SK-N-SH treated with all-trans-retinoic acid at 6 μM for 48 hours (cell line): Measurements from ENCODE around the gene TROAP.
"Not testable (repeated sequence)": the region's sequence is repeated elsewhere in the genome, so short reads cannot be mapped to it uniquely, and the experiment has no call there.

ENCODE experiments used
- ATAC-seq: fragments of 200-7000 bp; cut with Tn5 transposase; 3 replicates; pipeline ENCODE4 v1.9.1; 2020; ENCODE audit warnings: mild to moderate bottlenecking, moderate library complexity
- ARNTL ChIP-seq: fragments of 450-650 bp; formaldehyde crosslinking; IDR thresholded peaks from 2 replicates; pipeline ENCODE4 v1.5.0; 2020; ENCODE audit warnings: low read depth, mild to moderate bottlenecking, moderate library complexity, borderline replicate concordance
- BACH2 ChIP-seq: fragments of 250-450 bp; sonication (Bioruptor Pico); IDR thresholded peaks from 2 replicates; pipeline ENCODE4 v1.9.0; 2021; ENCODE audit warnings: mild to moderate bottlenecking, borderline replicate concordance
- CSDC2 ChIP-seq: fragments of 250-450 bp; sonication (Bioruptor Pico); IDR thresholded peaks from 2 replicates; pipeline ENCODE4 v1.5.0; 2020; ENCODE audit warnings: mild to moderate bottlenecking, moderate library complexity
- CSRNP3 ChIP-seq: fragments of 250-450 bp; sonication (Bioruptor Pico); IDR thresholded peaks from 2 replicates; pipeline ENCODE4 v1.5.1; 2021; ENCODE audit warnings: mild to moderate bottlenecking, moderate library complexity
- ESRRG ChIP-seq: fragments of 250-450 bp; sonication (Bioruptor Pico); IDR thresholded peaks from 2 replicates; pipeline ENCODE4 v1.6.1; 2021; ENCODE audit warnings: mild to moderate bottlenecking
- ISL1 ChIP-seq: fragments of 250-450 bp; sonication (Bioruptor Pico); IDR thresholded peaks from 2 replicates; pipeline ENCODE4 v2.1.2; 2022; ENCODE audit warnings: mild to moderate bottlenecking, moderate library complexity
- OSR1 ChIP-seq: fragments of 250-450 bp; sonication (Bioruptor Pico); IDR thresholded peaks from 2 replicates; pipeline ENCODE4 v1.8.0; 2022; ENCODE audit warnings: moderate library complexity, mild to moderate bottlenecking, inconsistent platforms
- RARB ChIP-seq: fragments of 250-450 bp; sonication (Bioruptor Pico); IDR thresholded peaks from 2 replicates; pipeline ENCODE4 v1.8.0; 2021; ENCODE audit warnings: mild to moderate bottlenecking, moderate library complexity
- SNAI2 ChIP-seq: fragments of 250-450 bp; sonication (Bioruptor Pico); IDR thresholded peaks from 2 replicates; pipeline ENCODE4 v1.5.0; 2020; ENCODE audit warnings: mild to moderate bottlenecking, moderate library complexity
- TCF4 ChIP-seq: fragments of 250-450 bp; sonication (Bioruptor Pico); IDR thresholded peaks from 2 replicates; pipeline ENCODE4 v1.8.0; 2021; ENCODE audit warnings: mild to moderate bottlenecking, moderate library complexity, borderline replicate concordance
- TOX ChIP-seq: fragments of 250-450 bp; sonication (Bioruptor Pico); IDR thresholded peaks from 2 replicates; pipeline ENCODE4 v1.8.0; 2021; ENCODE audit warnings: mild to moderate bottlenecking, moderate library complexity, borderline replicate concordance
- ZC3H10 ChIP-seq: fragments of 250-450 bp; sonication (Bioruptor Pico); IDR thresholded peaks from 2 replicates; pipeline ENCODE4 v1.5.1; 2021; ENCODE audit warnings: mild to moderate bottlenecking, moderate library complexity
- ZFP3 ChIP-seq: fragments of 250-450 bp; sonication (Bioruptor Pico); IDR thresholded peaks from 2 replicates; pipeline ENCODE4 v1.5.0; 2020; ENCODE audit warnings: mild to moderate bottlenecking, moderate library complexity
- ZNF565 ChIP-seq: fragments of 450-650 bp; formaldehyde crosslinking; conservative IDR thresholded peaks from 2 replicates; pipeline ENCODE4 v1.5.0; 2020; ENCODE audit warnings: low read depth, mild to moderate bottlenecking, moderate library complexity
- ZNF70 ChIP-seq: fragments of 450-650 bp; formaldehyde crosslinking; IDR thresholded peaks from 2 replicates; pipeline ENCODE4 v1.5.0; 2020; ENCODE audit warnings: mild to moderate bottlenecking, moderate library complexity
- ZNF8 ChIP-seq: fragments of 450-650 bp; formaldehyde crosslinking; IDR thresholded peaks from 2 replicates; pipeline ENCODE4 v1.5.0; 2020; ENCODE audit warnings: mild to moderate bottlenecking, moderate library complexity
- TF ChIP-seq, protein P1 (sequence below): fragments of 250-450 bp; sonication (Bioruptor Pico); IDR thresholded peaks from 2 replicates; pipeline ENCODE4 v1.8.0; 2021; ENCODE audit warnings: low read depth, mild to moderate bottlenecking, moderate library complexity, borderline replicate concordance
- TF ChIP-seq, protein P2 (sequence below): fragments of 250-450 bp; sonication (Bioruptor Pico); IDR thresholded peaks from 2 replicates; pipeline ENCODE4 v1.5.1; 2020; ENCODE audit warnings: low read depth, mild to moderate bottlenecking, moderate library complexity

TROAP gene

GRCh38 chr12:49331380-49332222 lies 8.5 kb downstream of the TROAP start:
- ATAC-seq, result peak; percentile 94
- TF ChIP-seq ZNF565 (CRISPR knock-in tag), result no peak
- TF ChIP-seq, protein P1, sequence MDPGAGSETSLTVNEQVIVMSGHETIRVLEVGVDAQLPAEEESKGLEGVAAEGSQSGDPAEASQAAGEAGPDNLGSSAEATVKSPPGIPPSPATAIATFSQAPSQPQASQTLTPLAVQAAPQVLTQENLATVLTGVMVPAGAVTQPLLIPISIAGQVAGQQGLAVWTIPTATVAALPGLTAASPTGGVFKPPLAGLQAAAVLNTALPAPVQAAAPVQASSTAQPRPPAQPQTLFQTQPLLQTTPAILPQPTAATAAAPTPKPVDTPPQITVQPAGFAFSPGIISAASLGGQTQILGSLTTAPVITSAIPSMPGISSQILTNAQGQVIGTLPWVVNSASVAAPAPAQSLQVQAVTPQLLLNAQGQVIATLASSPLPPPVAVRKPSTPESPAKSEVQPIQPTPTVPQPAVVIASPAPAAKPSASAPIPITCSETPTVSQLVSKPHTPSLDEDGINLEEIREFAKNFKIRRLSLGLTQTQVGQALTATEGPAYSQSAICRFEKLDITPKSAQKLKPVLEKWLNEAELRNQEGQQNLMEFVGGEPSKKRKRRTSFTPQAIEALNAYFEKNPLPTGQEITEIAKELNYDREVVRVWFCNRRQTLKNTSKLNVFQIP (CRISPR knock-in tag), result no peak

GRCh38 chr12:49332441-49332861 lies 9.4 kb downstream of the TROAP start:
- no peak for ATAC-seq
- TF ChIP-seq ZFP3, result no peak
- no peak for TF ChIP-seq ISL1 (CRISPR knock-in tag)
- TF ChIP-seq ZNF70 (CRISPR knock-in tag), result no peak
- no peak for TF ChIP-seq RARB
- no peak for TF ChIP-seq CSDC2 (CRISPR knock-in tag)
- no peak for TF ChIP-seq TCF4 (CRISPR knock-in tag)

- no peak for ATAC-seq
- TF ChIP-seq ZC3H10 (no peak), RARB (no peak), TCF4 (CRISPR knock-in tag) (no peak), ZFP3 (no peak), ISL1 (CRISPR knock-in tag) (no peak), ZNF70 (CRISPR knock-in tag) (no peak), TOX (CRISPR knock-in tag) (no peak), CSDC2 (CRISPR knock-in tag) (no peak), ZNF8 (no peak), SNAI2 (CRISPR knock-in tag) (no peak), BACH2 (CRISPR knock-in tag) (no peak), ARNTL (no peak), OSR1 (CRISPR knock-in tag) (no peak)
- TF ChIP-seq, protein P1 (CRISPR knock-in tag), result no peak
- TF ChIP-seq, protein P2, sequence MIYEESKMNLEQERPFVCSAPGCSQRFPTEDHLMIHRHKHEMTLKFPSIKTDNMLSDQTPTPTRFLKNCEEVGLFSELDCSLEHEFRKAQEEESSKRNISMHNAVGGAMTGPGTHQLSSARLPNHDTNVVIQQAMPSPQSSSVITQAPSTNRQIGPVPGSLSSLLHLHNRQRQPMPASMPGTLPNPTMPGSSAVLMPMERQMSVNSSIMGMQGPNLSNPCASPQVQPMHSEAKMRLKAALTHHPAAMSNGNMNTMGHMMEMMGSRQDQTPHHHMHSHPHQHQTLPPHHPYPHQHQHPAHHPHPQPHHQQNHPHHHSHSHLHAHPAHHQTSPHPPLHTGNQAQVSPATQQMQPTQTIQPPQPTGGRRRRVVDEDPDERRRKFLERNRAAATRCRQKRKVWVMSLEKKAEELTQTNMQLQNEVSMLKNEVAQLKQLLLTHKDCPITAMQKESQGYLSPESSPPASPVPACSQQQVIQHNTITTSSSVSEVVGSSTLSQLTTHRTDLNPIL (CRISPR knock-in tag), result no peak
- TF ChIP-seq, all 23 proteins: peak for 0
These were observed 9.9 kb downstream of the TROAP start for GRCh38 chr12:49332891-49333371.

DNA sequence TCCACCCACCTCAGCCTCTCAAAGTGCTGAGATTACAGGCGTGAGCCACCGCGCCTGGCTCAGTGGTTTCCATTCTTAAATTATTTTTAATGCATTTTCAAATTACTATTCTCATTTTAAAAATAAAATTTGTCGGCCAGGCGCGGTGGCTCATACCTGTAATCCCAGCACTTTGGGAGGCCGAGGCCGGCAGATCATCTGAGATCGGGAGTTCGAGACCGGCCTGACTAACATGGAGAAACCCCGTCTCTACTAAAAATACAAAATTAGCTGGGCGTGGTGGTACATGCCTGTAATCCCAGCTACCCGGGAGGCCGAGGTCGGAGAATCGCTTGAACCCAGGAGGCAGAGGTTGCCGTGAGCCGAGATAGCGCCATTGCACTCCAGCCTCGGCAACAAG lies 10.7 kb downstream of the TROAP start:
- not testable (repeated sequence) for ATAC-seq

- no peak for ATAC-seq
- TF ChIP-seq ZFP3, result no peak
- TF ChIP-seq TOX (CRISPR knock-in tag), result no peak
- no peak for TF ChIP-seq ISL1 (CRISPR knock-in tag)
- TF ChIP-seq BACH2 (CRISPR knock-in tag), result no peak
- TF ChIP-seq ESRRG, result no peak
- TF ChIP-seq TCF4 (CRISPR knock-in tag), result no peak
- TF ChIP-seq ARNTL, result no peak
- no peak for TF ChIP-seq CSRNP3 (CRISPR knock-in tag)
- TF ChIP-seq, protein P2 (CRISPR knock-in tag), result no peak
- TF ChIP-seq ZNF565 (CRISPR knock-in tag), result no peak
- TF ChIP-seq, all 23 proteins: peak for 0
These were observed 11.2 kb downstream of the TROAP start for GRCh38 chr12:49334226-49334625.
